GM21526 (cell line): ENCODE data around the gene CEP170.

Experiments used
- ATAC-seq: cut with Tn5 transposase; IDR thresholded peaks from one replicate; pipeline ENCODE4 v1.9.1; 2021; ENCODE audit warnings: moderate library complexity; ENCODE audit not compliant: unreplicated experiment, low FRiP score

The CEP170 gene

DNA sequence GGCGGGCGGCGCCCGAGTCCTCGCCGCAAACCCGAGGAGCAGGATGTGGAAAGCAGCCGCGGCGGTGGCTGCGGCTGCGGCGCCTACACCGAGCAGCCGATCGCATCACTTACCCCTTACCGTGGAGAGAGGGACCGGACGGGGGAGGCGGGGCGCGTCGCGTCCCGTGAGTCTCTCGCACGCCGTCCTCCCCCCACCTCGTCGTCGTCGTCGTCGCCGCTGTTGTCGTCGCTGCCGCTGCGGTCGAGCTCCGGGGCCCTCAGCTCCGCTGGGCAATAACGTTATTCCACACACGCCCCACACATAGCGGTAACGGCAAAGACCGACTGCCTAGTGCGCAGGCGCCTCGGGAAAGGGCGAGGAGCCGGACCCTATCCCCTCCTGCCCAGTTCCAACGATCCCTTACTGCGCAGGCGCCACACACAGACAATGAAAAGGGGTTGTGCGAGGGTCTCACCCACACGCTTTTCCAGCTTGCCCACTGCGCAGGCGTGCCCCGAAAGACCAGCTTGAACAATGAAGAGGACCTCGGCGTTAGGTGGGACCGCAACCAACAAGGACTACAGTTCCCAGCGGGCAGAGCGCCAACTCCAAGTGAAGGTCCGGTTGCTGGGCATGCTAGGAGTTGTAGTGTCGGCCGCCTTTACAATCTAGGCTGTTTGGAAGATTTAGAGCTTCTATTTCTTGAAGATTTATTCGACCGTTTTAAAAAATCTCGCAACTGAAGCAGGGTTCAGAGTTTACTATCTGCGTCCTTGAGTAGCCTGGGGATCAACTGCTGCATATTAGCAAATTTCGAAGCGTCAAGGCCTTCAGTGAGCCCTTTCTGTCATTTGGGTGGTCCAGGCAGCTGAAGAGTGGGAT is at the start of gene CEP170:
CEP170 (minus strand) TSS at position 355 of the 864 bp plus-strand sequence. CDS start 30,001 bp downstream, outside the sequence.
- peak; percentile 51 for ATAC-seq

DNA sequence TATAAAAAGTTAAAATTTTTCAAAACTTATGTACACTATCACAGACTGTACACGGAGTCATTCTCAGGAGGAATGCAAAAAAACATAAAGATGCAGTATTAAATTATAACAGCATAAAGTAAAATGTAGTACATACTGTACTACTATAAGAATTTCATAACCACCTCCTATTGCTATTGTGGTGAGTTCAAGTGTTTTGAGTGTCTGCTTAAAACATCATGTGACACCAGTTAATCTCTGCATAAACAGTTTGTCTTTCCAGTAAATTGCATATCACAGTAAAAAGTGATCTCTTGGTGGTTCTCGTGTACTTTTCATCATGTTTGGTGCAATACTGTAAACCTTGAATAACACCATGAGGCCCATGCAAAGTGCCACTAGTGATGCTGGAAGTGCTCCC is 46.0 kb upstream of the CEP170 start:
- ATAC-seq, result no peak

DNA sequence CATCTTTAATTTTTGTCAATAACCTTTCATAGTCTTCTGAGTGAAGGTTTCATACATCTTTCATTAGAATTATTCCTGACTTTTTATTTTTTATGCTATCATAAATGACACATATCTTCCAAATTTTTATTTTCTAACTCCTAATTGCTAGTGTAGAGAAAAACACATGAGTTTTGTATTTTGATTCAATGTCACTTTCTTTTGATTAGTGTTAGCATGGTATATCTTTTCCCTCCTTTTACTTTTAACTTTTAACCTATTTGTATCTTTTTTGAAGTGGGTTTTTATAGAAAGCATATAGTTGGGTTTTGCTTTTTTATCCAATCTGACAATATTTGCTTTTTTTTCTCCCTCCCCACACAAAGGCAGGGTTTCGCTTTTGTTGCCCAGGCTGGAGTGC is 44.0 kb upstream of the CEP170 start:
- ATAC-seq, result no peak

DNA sequence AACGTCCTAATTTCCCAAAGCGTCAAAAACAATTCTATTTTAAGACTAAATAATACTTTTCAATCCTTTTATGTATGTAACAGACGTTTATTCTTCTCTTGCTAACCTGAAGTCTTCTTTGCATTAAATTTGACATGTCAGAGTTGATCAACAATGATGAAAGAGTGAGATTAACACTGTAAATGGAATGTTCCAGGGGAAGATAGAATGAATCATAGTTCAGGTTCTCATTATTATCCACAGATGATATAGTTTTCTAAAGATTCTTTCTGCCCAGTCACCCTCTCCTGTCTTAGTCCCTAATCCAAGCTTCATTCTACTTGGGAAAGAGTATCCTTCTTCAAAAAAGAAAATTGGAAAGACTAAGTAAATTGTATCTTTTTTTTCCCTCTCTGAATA is 39.6 kb upstream of the CEP170 start:
- no peak for ATAC-seq

DNA sequence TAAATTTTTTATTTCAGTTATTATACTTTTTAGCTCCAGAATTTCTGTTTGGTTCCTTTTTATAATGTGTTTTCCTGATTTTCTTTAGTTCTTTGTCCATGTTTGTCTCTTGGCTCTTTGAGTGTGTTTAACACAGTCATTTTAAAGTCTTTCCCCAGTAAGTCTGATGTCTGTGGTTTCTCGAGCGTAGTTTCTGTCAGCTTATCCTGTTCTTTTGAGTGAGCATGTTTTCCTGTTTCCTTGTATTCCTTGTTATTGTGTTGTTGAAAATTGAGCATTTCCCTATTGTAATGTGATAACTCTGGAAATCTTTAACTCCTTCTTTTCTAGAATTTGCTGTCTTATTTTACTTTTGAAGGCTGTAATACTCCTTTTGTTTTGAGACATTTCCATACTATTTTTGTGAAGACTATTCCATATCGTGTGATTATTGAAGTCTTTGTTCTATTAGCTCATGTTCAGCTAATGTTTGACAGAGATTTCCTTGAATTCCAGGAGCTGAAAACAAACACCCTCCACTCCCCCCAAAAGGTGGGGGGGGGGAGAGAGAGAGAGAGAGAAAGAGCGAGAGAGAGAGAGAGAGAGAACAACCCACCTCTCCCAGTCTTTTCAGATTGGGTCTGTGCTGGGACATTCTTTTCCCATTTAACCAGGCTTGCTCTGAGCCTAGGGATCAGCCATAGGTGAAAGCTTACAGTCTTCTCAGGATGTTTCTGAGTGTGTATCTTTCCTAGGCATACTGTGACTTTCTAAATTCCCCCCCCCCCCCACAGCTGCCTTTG is 39.1 kb upstream of the CEP170 start:
- no peak for ATAC-seq

DNA sequence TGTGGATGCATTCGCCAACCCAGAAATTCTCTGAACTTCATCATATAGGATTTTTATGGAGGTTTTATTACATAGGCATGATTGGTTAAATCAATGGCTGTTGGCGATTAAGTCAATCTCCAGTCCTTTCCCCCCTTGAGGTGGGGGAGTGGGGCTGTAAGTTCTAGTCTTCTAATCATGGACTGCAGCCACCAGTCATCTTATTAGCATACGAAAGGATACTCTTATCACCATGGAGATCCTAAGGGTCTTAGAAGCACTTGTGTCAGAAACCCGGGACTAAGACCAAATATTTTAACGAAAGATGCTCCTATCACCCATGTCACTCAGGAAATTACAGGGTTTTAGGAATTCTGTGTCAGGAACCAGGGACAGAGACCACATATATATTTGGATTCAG is 37.0 kb upstream of the CEP170 start:
- no peak for ATAC-seq

DNA sequence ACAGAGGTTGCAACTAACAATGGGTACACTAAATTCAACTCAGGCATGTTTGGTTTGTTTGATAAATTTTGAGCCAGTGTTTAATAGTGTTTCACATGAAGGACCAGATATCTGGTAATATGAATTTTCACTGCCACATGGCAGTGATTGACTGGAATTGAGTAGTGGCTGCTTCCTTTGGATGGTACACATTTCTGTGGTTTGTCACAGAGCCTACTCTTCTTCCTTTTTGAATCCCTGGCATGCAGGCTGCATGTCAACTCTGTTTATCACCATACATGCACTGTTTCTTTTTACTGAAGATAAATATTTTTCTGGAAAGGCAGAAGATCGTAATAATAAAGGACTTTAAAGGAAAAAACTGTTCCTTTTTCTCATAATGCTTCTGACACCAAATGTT is 36.2 kb upstream of the CEP170 start:
- no peak for ATAC-seq

DNA sequence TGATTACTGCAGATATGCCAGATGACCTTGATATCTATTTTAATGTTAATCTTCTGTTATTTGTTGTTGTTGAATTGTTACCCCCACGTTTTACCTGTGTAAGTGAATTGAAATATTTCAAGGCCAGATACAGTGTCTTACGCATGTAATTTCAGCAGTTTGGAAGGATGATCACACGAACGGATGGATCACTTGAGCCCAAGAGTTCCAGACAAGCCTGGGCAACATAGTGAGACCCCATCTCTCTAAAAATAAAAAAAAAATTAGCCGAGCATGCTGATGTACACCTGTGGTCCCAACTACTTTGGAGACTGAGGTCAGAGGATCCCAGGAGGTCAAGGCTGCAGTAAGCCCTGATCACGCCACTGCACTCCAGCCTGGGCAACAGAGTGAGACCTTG is 33.0 kb upstream of the CEP170 start:
- ATAC-seq, result peak; percentile 18

DNA sequence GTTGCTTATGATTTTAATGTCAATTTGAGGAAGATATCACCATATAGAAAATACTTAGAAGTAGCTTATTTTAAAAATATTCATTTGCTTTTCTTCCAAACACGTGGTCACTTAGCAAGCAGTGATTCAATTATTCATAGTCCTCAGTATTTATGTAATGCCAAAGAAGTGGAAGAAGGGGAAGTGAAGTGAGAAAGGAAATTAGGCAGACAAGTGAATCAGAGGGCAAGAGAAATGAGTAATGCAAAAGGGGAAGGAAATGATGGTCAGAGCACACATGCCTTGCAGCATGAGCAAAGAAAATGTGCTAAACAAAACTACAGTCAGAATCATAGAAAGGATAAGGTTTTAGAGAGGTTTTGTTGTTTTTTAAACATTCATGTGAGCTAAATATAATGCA is 32.6 kb upstream of the CEP170 start:
- peak; percentile 92 for ATAC-seq

DNA sequence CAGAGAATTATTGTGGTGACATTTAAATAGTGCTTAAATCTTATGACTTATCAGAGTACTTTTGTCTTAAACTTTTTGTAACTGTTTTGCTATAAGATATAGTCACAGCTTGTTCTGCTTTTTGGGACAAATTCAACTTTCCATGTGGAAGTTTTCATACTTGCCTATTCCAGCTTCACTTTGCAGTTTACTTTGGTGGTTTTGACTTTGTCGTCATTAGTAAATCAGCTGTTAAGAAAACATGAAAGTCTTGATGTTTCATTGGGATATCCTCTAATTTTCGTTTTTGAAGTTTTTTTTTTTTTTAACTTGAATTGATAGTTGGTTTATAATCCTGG is 32.0 kb upstream of the CEP170 start:
- ATAC-seq, result no peak

DNA sequence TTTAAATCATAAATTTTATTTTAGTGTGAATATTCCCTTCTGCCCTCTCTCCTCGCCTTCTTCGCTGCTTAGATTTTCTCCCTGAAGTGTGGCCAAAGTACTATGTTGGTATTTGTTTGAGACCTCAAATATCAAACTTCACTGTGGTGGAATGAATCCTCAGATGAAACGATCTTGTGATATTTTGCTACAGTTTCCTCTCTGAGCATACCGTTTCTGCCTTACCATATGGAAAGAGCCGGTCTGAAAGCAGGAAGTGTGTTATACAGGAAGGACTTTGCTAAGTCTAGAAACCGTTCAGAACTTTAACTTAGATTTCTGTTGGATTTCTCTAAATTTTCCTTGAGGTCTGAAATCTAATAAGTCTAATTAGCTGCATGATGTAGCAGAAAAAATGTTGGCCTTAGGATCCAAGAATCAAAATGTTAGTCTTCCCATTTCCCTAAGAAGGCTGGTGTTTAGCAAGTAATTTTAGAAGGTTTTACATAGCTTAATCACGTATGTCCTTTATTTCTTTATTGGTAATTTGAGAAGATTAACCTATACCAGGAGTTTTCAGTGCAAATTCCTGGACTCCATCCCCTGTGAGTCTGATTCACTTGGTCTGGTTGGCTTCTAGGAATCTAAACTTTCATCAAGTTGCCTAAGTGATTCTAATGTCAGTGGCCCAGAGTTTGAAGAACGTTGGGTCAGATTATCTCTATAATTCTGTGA is 31.5 kb upstream of the CEP170 start:
- no peak for ATAC-seq

DNA sequence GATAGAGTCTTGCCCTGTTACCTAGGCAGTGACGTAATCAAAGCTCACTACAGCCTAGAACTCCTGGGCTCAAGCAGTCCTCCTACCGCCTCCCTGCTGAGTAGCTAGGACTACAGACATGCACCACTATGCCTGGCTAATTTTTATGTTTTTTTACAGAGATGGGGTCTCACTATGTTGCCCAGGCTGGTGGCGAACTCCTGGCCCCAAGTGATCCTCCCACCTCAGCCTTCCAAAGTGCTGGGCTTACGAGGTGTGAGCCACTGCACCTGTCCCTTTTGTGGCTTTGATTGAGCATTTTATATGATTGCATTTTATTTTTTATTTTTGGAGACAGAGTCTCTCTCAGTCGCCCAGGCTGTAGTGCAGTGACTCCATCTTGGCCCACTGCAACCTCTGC is 26.6 kb upstream of the CEP170 start:
- no peak for ATAC-seq

DNA sequence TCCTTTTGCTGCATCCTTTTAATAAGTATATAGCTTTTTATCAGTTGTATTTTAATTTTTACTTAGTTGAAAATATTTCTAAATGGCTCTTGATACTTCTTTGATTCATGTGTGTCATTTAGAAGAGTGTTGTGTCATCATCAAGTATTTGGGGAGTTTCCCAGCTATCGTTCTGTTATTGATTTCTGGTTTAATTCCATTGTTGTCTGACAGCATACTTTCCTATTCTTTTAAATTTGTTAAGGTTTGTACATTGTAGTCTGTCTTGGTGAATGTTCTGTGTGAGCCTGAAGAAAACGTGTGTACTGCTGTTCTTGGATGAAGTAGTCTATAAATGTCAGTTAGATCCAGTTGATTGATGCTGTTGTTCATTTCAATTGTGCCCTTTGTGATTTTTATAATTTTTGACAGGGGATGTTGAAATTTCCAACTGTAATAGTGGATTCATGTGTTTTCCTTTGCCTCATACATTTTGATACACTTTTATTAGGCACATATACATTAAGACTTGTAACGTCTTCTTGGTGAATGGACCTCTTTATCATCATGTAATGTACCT is 25.6 kb upstream of the CEP170 start:
- ATAC-seq, result no peak

DNA sequence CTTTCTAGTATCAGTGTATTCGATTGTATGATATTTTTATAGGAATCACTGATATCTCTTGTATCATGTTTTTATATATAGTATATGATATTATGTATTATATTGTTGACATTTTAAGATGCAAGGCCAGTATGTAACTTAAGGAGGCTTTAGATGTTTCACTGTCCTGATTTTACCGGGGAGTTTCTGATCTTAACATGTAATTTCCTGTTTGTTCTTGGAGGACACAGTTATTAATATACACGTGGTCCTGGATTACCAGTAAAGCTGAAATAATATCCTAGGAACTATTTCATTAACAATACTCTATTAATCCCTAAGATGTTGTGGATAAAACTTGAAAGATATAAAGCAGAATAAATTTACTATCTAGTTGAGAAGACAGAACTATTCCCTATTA is 20.2 kb upstream of the CEP170 start:
- no peak for ATAC-seq

DNA sequence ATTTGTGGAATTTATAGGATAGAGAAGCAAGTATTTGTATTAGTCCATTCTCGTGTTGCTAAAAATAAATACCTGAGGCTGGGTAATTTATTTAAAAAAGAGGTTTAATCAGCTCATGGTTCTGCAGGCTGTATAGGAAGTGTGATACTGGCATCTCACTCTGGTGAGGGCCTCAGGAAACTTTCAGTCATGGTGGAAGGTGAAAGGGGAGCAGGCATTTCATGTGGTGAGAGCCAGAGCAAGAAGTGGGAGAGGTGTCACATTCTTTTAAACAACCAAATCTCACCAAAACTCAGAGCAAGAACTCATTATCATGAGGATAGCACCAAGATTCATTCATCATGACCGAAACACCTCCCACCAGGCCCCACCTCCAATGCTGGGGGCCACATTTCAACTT is 18.9 kb upstream of the CEP170 start:
- no peak for ATAC-seq

DNA sequence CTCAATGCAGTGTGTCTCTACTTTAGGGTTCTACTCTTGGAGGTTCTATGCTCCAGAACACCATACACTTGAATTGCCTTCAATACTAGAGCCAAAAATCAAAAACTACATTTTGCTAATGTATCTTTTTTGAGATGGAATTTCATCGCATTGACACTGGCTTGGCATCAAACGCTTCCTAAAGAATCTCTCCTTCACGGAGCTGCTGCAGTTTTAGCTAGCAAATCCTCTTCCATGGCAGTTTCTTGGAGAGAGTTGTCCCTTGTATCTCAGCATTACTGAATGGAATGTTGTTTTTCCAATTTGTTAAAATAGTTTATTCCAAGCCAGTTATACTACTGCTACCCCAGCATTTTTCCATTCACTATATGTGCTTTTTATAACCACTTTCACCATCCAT is 18.4 kb upstream of the CEP170 start:
- no peak for ATAC-seq

DNA sequence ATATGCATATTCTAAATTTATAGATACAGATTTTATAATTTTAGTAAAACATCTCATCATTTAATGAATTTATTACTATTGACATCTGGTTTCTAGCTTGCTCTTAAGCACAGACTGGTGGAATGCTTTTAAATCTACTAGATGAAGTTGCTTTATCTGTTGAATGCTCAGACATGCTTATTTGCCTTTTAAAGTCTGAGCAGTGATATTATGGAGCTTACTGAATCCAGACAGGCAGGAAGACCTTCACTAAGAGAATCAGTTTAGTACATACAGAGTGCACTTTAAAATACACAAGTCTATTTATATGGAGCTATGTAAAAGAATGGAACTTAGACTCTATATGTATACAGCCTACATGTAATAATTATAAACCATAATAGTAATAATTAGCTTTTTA is 17.3 kb upstream of the CEP170 start:
- no peak for ATAC-seq

DNA sequence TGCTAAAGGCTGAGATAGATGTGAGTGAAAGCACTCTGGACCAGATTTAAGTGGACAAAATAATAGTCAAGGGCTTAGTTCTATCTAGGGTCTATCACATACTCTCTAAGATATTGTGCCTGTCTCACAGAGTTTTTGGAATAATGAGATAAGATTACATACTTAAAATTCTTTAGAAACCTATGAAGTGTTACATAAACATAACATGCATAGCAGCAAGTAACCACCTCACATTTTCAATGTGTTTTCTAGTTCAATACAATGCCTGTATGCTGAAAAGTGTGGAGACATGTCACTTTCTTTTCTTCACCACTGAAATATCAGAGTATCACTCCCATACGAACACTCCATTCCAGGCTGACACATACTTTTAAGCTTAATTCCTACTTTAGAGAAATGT is 16.9 kb upstream of the CEP170 start:
- no peak for ATAC-seq

DNA sequence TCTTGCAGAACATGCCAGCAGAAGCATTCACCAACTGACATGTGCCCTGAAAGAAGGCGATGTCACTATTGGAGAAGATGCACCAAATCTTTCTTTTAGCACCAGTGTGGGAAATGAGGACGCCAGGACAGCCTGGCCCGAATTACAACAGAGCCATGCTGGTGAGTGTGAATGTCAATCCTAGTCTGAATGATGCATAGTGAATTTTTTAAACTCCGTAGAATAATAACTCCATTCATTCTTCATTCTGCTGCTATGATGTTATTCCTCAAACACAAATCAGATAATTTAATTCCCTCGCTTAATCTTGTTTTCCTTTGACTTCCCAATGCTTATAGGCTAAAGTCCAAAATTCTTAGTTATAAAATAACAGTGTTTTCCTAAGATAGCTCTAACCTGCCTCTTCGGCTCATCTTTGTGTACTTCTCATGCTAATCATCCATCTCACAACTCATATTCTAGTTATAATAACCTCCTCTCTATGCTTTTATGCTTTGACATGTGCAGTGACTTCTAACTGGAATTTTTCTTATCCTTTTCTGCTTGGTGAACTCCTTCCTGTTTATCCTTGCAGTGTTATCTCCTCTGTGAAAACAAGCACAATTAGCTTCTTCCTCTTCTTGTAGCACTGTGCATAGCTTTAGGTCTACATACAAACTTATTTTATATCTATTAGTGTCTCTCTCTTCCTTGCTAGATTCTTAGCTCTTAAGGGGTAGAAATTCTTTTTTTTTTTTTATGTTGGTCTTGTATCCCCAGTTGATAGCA is 15.2 kb upstream of the CEP170 start:
- ATAC-seq, result no peak

DNA sequence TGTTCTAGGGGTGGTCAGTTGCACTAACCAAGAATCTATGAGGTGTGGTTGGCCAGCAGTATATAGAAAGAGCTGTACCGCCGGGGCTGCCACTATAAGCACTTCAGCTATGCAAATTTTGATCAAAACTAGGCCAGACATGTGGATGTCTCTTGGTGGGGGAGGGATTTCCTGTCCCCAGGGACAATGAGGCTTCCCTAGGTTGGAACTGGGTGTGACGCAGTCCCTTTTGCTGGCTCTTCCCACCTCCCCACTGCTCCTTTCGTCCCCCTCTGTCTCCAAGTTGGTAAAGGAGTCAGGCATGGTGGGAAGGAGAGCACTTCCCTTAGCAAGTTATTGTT is 14.3 kb upstream of the CEP170 start:
- no peak for ATAC-seq
